Activated CD4-positive, alpha-beta T cell treated with anti-CD3 and anti-CD28 coated beads, Interleukin-2, amount 50 U/mL, for 1 hour (primary cell): ENCODE data around the gene MTX1.
"Not testable (repeated sequence)": the region's sequence is repeated elsewhere in the genome, so short reads cannot be mapped to it uniquely, and the experiment has no call there.

Experiments
- DNase-seq: peaks from one replicate; pipeline ENCODE4 v3.0.0-alpha.2; 2020

Gene MTX1

DNA sequence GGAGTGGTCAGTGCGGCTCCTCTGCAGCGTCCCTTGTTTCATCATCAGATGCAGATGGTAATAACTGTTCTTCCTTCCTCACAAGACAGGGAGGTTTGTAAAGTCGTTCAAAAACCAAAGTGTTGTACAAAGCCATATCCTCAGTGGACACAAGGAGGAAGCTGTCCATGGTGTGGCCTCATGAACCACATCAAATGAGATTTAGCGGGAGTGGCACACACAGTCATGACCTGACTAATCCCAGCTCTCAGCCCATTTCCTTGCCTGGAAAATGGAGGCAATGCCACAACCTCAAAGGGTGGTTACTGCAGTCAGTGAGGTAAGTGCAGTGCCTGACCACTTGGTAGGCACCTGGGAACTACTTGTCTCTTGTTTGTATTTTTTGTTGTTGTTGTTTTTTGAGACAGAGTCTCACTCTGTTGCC, 33.4 kb downstream of the MTX1 start:
- DNase-seq: no peak

DNA sequence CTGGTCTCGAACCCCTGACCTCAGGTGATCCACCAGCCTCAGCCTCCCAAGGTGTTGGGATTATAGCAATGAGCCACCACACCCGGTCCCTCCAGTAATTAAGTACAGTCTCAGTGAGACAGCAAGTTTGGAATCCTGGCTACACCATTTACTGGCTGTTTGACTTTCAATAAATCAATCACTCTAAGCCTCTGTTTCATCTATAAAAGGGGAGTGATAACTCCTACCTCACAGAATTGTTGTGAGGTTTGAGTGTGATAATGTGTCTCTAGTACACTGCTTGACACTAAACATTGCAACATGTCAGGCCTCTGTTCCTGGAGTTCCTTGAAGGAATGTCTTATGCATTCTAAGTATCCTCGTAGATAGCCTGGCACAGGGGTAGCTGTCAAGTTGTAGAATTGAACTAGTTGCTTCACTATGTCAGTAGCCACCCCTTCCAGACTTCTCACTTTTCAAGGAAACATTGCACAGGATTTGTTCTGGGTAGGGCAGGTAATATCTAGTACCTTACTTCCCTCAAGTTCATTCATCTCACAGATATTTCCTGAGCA, 34.4 kb downstream of the MTX1 start:
- no peak for DNase-seq

DNA sequence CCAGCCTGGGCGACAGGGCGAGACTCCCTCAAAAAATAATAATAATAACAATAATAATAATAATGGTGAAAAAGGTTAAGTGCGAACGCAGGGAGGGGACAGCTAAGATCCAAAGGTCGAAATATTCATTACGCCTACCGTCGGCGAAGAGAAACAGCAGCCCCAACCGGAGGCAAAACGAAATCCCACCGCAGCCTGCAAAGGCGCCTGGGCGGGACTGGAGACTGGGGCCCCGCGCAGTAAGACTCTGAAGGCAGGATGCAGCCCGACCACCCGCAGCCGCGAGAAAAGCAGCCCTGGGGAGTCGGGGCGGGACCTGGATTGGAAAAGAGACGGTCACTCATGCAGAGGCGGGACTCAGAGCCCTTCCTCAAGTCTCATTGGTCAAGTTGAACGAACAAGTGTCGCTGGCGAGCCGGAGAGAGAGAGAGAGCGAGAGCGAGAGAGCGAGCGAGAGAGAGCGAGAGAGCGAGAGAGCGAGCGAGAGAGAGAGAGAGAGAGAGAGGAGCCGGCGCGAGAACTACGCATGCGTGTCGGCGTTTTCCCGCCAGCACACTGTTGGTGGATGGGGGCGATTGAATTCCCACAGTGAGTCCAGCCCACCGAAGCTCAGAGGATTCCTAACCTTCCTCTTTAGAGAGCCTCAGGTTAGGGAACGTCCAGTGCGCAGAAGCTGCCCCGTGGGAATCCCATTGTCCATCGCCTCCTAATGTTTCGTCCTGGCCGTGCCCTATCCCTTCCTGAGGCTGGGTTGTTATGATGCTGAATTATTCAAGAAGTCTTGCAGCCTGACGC, 36.1 kb downstream of the MTX1 start:
- peak; percentile 86 for DNase-seq

DNA sequence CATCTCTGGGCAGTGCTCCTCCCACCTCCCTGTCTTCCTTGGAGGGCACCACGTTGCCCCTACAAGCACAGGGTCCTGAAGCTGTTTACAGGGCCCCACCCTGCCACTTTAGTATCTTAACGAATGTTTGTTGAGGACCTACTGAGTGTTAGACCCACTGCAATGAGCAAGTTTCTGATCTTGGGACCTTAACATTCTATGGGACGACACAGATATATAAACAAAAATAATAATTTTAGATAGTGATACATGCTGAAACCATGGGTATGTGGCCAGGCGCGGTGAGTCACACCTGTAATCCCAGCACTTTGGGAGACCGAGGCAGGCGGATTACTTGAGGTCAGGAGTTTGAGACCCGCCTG, 36.6 kb downstream of the MTX1 start:
- DNase-seq: no peak

DNA sequence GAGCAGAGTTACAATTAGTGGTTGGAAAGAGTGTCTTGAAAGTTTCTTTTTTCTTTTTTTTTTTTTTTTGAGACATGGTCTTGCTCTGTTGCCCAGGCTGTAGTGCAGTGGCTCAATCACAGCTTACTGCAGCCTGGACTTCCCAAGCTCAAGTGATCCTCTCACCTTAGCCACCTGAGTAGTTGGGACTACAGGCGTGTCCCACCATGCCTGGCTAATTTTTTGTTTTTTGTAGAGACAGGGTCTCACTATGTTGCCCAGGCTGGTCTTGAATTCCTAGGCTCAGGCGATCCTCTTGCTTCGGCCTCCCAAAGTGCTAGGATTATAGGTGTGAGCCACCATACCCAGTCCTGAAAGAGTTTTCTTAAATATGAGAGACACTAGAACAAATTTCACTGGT, 38.3 kb downstream of the MTX1 start:
- DNase-seq: not testable (repeated sequence)

DNA sequence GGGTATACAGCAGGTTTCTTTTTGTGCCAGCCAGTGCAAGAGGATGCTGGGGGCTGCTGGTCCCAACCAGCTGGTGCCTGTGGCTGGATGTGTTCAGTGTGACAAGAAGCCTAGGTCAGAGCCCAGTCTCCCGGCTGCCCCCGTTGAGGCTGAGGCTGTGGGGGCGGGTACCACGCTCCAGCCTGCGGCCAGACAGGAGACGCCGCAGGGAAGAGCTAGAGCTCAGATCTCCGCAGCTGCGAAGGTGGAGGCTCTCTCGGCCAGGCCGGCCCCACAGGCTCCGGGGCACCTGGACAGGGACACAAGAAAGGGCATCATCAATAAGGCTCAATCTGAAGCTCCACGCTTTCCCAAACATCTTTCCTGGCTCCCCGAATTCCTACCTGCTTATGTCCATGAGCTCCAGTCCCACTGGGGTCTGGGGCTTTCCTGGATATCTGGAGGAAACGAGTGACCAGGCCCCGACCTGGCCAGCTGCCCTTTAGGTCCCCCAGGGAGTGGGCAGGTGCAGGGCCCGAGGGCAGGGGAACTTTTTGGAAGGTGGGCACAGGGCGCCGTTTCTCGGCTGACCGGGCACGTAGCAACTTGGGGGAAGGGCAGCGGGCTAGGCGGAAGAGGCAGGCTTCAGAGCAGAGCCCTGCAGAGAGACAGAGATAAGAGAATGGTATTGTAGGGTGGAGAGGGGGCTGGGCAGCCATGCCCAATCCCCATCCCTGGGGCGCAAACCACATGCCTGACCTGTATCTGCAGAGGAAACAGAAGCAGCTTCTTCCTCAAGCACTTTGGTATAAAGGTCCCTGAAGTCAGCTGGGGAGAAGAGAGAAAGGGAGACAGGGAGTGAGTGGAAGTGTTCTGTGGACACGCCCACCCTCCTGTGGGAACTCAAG, 39.4 kb downstream of the MTX1 start:
- DNase-seq: no peak

DNA sequence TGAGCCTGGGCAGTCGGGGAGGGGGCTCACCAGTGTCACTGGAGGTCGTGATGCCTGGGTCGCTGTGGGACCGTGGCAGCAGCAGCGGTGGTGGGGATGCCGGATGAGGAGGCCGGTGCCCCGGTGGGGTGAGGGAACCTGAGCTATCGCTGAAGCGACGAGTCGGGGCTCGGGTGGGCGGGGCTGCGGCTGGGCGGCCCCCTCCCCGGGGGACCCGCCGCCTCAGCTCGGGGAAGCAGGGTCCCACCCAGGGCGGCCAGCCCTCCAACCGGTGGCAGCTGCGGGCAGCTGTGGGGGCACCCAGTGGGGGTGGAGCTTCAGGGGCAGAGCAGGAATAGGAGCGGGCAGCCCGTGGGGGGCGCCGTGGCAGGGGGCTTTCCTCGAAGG, 41.7 kb downstream of the MTX1 start:
- DNase-seq: no peak

DNA sequence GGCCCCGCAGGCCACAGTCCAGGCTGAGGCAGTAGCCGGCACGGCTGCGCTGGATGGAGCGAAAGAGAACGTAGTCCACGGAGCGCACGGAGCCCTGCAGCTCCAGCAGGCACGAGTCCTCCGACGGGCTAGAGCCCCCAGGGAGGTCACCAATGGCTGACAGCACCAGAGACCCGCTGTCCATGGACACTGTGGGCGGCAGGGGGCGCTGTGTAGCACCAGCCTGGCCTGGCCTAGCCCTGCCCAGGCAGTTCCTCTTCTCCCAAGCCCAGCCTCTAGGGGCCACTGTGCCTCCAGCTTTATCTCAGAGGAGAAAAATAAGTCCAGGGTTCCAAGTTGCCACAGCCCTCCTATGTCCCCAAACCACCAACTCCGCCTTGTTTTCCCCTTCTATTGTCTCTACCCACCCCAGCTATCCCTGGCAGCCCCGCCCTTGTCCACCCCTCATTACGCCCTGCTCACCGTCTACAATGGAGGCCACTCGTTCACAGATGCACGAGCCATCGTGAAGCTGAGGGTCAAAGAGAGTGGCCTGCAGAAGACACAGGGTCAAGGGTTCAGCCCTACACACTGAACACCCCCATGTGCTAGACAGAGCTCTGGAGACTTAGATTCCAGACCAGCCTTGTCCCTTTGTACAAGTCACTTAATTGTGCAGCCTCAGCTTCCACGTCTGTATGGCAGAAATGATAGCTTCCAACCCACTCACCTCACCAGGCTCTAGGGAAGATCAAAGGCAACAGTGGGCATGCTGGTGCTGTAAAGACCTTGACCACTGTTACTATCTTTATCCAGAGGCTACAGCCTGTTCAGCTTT, 42.3 kb downstream of the MTX1 start:
- DNase-seq: peak; percentile 98

DNA sequence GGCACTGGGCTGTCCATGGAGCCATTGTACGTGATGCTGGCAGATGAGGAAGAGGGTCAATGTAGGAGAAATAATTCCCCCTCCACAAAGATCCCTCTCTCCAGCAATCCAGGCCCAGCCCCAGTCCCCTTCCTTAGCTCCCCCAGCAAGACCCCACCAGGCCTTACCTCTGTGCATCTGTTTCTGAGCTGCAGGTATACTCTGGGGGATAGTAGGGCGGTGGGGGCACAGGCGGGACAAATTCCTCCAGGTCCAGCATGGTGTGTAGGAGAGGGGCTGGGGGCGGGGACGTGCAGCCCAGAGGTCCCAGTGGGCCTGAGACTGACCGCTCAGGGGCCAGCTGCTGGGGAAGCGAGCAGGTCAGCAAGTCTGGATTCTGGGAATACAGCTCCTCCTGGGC, 43.1 kb downstream of the MTX1 start:
- DNase-seq: no peak

DNA sequence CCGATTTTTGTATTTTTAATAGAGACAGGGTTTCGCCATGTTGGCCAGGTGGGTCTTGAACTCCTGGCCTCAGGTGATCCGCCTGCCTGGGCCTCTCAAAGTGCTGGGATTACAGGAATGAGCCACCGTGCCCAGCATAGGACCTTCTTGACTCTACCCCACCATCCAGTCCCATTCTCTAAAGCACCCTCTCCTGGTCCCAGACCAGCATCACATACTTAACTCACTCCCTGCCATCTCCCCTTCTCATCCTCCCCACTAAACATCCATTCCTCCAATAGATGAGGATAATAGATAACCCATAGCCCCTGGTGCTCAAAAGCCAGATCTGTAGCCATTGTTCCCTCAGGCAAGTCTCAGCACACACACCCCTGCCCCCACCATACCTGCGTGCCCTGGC, 44.7 kb downstream of the MTX1 start:
- DNase-seq: no peak

DNA sequence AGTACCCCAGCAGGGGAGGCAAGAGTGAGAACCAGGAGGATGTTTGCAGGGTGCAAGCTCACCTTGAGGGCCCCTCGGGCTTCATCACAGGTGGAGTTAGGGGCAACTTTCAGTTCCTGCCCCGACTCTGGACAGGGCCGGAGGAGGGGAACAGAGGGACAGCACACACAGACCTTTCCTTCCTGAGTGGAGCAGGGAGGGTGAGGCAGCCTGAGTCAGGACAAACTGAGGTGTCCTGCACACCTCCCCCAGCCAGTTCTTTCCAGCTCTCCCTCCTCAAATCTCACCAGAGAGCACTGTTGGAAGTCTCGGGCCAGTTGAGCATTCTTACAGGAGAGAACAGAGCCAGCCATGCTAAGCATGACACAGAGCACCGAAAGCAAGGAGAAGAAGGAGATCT, 45.3 kb downstream of the MTX1 start:
- no peak for DNase-seq

DNA sequence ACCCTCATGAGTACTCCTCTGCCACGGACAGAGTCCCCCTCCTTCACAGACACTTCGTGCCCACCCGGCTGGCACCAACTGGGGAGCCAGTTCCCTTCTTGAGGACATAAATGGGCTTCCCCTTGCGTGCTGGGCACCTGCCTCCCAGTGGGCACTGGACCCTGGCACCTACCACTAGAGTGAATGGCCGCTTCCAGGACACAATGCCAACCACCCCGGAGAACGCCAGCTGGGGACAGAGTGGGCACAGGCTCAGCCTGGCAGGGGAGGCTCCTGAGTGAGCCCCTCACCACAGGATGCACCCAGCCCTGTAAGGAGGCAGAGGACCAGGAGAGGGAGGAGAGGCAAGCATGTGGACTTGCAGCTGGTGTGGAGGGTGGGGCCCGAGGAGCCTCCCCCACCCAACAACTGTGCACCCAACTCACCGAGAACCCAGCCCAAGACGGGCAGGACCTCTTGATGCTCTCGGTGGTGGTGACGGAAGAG, 45.8 kb downstream of the MTX1 start:
- DNase-seq: no peak

DNA sequence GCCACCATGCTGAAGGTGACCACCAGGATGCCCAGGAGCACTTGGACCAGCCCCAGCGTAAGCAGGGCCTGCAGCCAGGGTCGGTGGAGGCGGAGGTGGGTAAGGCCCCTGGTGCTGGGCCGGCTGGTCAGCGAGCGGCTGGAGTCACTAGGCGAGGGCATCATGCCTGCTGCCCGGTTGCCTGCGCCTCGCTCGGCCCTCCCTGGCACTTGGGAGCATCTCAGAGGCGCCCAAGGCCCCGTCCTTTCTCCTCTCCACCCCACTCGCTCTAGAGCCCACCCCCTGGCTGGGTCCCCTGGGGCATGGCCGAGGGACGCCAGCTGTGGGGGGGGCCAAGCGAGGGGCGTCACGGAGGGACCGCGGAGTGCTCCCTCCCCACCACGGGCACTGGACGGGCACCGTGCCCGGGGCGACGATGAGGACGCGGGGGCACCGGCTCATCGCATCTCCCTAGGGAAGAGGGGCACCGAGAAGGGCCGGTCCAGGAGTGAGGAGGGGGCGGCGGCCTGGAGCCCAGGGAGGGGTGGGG, 46.3 kb downstream of the MTX1 start:
- no peak for DNase-seq

DNA sequence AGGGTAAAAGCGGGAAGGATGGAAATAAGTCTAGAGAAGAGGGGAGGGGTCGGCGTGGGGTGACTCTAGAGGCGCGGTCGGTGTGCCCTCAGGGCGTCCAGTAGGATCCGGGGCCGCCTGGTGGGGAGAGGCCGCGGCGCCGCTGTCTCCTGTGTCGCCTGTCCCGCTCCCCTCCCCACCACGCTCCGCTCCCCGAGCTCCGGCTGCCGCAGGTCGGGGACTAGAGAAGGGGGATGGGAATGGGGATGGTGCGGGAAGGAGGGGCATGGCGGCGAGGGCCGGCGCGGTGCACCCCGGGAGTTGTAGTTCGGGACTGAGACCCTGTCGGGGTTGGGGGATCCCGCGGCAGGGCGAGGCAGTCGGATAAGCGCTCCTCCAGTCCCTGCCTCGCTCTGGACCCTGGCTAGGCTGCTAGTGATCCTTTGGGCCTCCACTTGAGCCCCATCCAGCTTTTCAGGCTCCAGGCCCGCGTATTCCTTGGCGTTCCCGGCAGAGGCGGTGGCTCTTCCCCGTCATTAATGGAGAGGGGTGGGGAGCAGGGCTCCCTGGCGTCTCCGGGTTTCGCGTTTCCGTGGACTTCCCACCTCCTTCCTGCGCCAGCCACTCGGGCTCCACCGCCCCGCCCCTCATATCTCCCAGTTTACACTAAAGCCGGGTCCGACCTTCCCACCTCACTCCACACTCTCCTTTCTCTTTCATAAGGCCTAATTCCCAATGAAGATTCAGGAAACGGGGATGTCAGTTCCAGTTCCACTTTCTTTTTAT, 46.9 kb downstream of the MTX1 start, which contains the start of gene ENTREP3:
TSS of gene ENTREP3 (minus strand) at position 241 of the 765 bp plus-strand sequence. CDS start 606 bp downstream, outside the sequence.
- peak; percentile 72 for DNase-seq

DNA sequence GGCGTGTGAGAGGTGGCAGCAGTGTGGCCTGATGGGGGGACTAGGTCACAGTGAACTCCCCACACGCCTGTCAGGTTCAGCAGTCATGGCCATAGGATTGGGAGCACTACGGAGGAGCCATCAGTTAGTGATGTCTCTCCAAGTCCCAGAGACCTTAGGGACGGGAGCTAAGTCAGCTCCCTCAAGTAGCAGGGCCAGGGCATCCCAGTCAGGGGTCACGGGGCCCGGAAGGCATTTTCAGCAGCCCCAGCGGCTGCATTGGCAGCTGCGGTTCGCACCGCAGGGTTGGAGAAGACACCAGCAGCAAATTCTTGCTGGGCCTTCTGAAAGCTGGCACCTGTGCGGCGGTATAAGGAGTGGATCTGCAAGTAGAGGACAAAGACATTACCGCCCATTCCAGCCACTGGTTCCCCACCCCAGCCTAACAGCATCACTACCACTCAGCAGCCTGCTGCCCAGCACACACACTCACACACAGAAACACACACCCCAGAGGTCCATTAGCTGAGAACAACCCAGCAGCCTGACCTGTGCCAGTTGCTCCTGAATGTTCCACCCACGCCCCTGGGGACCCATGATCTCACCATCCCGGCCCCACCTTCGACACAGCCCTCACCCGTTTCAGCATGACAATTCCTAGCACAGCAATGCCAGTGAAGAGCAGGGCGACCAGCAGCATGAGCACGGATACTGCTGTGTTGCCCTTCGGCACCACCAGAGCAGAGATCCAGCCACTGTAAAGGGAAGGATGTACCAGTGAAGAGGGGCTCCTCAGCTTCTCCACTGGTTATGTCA, 47.8 kb downstream of the MTX1 start:
- no peak for DNase-seq

DNA sequence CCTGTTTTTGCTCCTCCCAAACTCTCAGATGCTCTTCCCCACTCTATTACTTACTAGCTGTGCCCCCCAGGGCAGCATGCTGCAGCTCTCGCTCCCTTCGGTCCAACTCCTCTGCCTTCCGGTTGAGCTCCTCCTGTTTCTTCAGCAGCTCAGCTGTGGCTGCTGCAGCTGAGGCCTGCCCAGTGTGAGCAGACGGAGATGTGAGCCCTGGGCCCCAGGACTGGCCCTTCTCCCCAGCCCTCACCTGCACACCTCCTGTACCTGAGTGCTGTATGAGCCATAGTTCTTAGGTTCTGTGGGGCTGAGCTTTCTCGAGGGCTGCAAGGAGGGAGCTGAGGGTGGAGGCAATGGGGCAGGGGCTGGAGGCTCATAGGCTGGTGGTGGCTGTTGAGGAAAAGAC, 51.8 kb downstream of the MTX1 start:
- DNase-seq: no peak

DNA sequence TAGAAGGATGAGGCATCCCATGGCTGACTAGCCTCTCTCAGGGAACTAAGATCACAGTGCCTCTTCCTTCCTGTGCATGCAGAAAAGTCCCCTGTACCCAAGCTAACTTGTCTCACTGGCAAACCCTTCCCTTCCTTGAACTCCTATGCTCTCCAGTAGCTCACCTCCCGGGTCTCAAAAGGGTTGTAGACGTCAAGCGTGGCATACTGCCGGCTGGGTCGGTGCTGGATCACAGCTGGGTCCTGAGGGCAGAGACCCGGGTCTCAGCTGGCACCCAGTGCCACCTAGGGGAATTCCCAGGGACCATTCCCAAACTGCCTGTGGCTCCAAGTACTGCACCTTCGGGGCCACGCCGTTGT, 53.0 kb downstream of the MTX1 start:
- no peak for DNase-seq

DNA sequence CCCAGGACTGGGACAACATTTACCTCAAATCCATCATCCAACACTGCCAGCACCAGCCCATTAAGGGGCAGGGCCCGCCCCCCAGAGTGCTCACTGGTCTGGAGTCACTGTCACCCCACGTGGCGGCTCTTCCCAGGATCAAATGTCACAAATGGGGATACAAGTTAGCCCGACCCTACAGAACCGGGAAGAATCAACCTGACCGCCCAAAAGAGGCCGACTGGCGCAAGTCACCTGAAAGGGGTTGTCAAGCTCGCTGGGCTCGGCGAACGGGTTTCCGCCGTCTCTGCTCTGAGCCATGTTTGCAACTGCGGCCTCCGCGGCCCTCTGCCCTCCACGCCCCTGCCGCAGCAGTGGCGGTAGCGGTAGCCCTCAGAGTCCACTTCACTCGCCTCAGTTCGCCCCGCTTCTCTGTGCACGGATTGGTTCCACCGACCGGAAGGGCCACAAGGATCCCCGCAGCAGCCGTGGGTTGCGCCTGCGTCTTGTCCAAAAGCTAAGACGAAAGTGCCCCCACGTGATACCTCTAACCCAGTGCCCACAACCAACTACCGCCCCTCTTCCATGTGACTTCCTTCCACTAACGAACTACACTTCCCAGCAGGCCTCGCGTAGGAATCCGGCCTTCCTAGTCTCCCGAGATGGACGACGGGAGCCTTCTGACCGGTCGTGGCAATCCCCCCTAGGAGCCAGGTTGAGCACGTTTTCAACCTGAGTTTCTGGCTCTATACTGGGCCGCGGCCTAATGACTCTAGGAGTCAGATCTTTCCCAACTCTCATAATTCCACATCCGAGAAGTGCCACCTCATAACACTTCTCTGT, 53.6 kb downstream of the MTX1 start, which contains the start of gene SCAMP3:
TSS of gene SCAMP3 (minus strand) at position 509 of the 822 bp plus-strand sequence. CDS start at position 300, 209 bp downstream.
- DNase-seq: peak; percentile 76

DNA sequence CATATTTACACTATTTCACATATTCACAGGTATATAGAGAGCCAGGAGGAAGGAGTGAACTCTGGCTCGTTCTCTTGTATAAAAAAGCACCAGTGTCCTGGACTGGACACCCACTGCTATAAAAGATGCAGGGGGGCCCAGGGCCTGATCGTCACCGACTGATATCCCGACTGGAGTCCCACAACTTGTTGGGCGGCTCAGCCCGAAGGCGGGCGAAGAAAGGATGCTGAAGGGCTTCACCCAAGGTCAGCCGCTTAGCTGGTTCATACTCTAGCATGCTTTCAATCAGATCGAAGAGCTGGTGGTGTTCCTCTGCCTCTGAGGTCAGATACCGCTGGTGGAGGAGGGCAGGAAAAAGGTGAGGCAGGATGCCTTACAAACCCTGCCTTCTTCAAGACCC, 54.6 kb downstream of the MTX1 start:
- no peak for DNase-seq
